ENCODE data around the gene ZNF654. TPM values are rescaled to one million over a fixed set of nuclear protein-coding genes. Genes with fewer than 3 reads are reported as not detected.

The ZNF654 gene
- total RNA-seq, 3 donors from 2014 or later (not counting 1 experiment from before 2014, with no cell fraction given): 11.9 to 16.7 (median 12.2) TPM

- no peak overlapping the region for H3K27ac Mint-ChIP-seq
- H3K4me1 Mint-ChIP-seq: peaks cover 43 to 51% of the 10 kb centered on the region in 2 donors
- ATAC-seq (no peak), DNase-seq (no peak)
- H3K9me3 ChIP-seq (ENCODE audit: control insufficient read depth, insufficient read depth, low read length): no peaks in the 10 kb centered on the region
- no peak for TF ChIP-seq CTCF (IDR thresholded peaks at IDR 0.05)
- H3K4me1 ChIP-seq (ENCODE audit: control insufficient read depth, insufficient read depth, low read length): no peaks in the 10 kb centered on the region
- H3K4me3 ChIP-seq (ENCODE audit: low read length): no peak overlapping the region
- no peaks in the 10 kb centered on the region for H3K27me3 Mint-ChIP-seq (ENCODE audit: low read depth in 2 of 2)
- H3K36me3 ChIP-seq (ENCODE audit: control insufficient read depth, insufficient read depth, low read length): peaks cover 9% of the 10 kb centered on the region
- H3K27ac ChIP-seq (ENCODE audit: low read length): no peak overlapping the region
- intact Hi-C loops (cut with micrococcal nuclease): no loop called here
- H3K9me3 Mint-ChIP-seq: no peaks in the 10 kb centered on the region
- no peaks in the 10 kb centered on the region for H3K27me3 ChIP-seq (ENCODE audit: control insufficient read depth, insufficient read depth, low read length)
- H3K4me3 Mint-ChIP-seq: no peak overlapping the region
- peaks cover 12% of the 10 kb centered on the region for H3K36me3 Mint-ChIP-seq
- WGBS (ENCODE audit: insufficient coverage): 85% methylated on average over 1 of the region's 1 CpG
Measured at GRCh38 chr3:88093266-88093665, 34.2 kb downstream of the ZNF654 start.

- Histone ChIP-seq H3K4me3 (ENCODE audit: low read length) (no peak overlapping the region), H3K27me3 (ENCODE audit: control insufficient read depth, insufficient read depth, low read length) (no peaks in the 10 kb centered on the region), H3K4me1 (ENCODE audit: control insufficient read depth, insufficient read depth, low read length) (no peaks in the 10 kb centered on the region), H3K36me3 (ENCODE audit: control insufficient read depth, insufficient read depth, low read length) (no peaks in the 10 kb centered on the region), H3K27ac (ENCODE audit: low read length) (no peak overlapping the region), H3K9me3 (ENCODE audit: control insufficient read depth, insufficient read depth, low read length) (no peaks in the 10 kb centered on the region)
- no peak for TF ChIP-seq CTCF (IDR thresholded peaks at IDR 0.05)
- intact Hi-C loops (cut with micrococcal nuclease): no loop called here
- Mint-ChIP-seq H3K27ac (no peak overlapping the region), H3K4me3 (no peak overlapping the region), H3K27me3 (ENCODE audit: low read depth in 2 of 2) (no peaks in the 10 kb centered on the region), H3K4me1 (peaks cover 29 to 46% of the 10 kb centered on the region in 2 donors), H3K9me3 (no peaks in the 10 kb centered on the region), H3K36me3 (peaks cover 18% of the 10 kb centered on the region)
- WGBS (ENCODE audit: insufficient coverage): no CpG with 5 or more reads among the region's 1 CpG
- no peak for DNase-seq
- ATAC-seq: no peak
Measured at GRCh38 chr3:88101142-88101541, 42.1 kb downstream of the ZNF654 start.

- H3K4me1 ChIP-seq (ENCODE audit: control insufficient read depth, insufficient read depth, low read length): no peaks in the 10 kb centered on the region
- Mint-ChIP-seq H3K9me3 (no peaks in the 10 kb centered on the region), H3K27ac (no peak overlapping the region), H3K36me3 (peaks cover 6% of the 10 kb centered on the region), H3K27me3 (ENCODE audit: low read depth in 2 of 2) (no peaks in the 10 kb centered on the region), H3K4me1 (peaks cover 23 to 43% of the 10 kb centered on the region in 2 donors), H3K4me3 (no peak overlapping the region)
- no peaks in the 10 kb centered on the region for H3K36me3 ChIP-seq (ENCODE audit: control insufficient read depth, insufficient read depth, low read length)
- intact Hi-C loops (cut with micrococcal nuclease): no loop called here
- DNase-seq: no peak
- H3K27ac ChIP-seq (ENCODE audit: low read length): no peak overlapping the region
- ATAC-seq: no peak
- TF ChIP-seq CTCF (IDR thresholded peaks at IDR 0.05): no peak
- H3K27me3 ChIP-seq (ENCODE audit: control insufficient read depth, insufficient read depth, low read length): no peaks in the 10 kb centered on the region
- H3K9me3 ChIP-seq (ENCODE audit: control insufficient read depth, insufficient read depth, low read length): no peaks in the 10 kb centered on the region
- H3K4me3 ChIP-seq (ENCODE audit: low read length): no peak overlapping the region
Measured at GRCh38 chr3:88105325-88105724, 46.3 kb downstream of the ZNF654 start.

GRCh38 chr3:88112289-88112688 lies 53.2 kb downstream of the ZNF654 start:
- no peak overlapping the region for H3K4me3 Mint-ChIP-seq
- H3K9me3 ChIP-seq (ENCODE audit: control insufficient read depth, insufficient read depth, low read length): no peaks in the 10 kb centered on the region
- ATAC-seq (no peak), DNase-seq (no peak)
- peaks cover 6% of the 10 kb centered on the region for H3K36me3 ChIP-seq (ENCODE audit: control insufficient read depth, insufficient read depth, low read length)
- H3K4me1 ChIP-seq (ENCODE audit: control insufficient read depth, insufficient read depth, low read length): no peaks in the 10 kb centered on the region
- no peaks in the 10 kb centered on the region for H3K9me3 Mint-ChIP-seq
- TF ChIP-seq CTCF (IDR thresholded peaks at IDR 0.05): no peak
- no peak overlapping the region for H3K27ac ChIP-seq (ENCODE audit: low read length)
- no CpG with 5 or more reads among the region's 1 CpG for WGBS (ENCODE audit: insufficient coverage)
- no peak overlapping the region for H3K27ac Mint-ChIP-seq
- no peak overlapping the region for H3K4me3 ChIP-seq (ENCODE audit: low read length)
- no peaks in the 10 kb centered on the region for H3K27me3 Mint-ChIP-seq (ENCODE audit: low read depth in 2 of 2)
- no peaks in the 10 kb centered on the region for H3K27me3 ChIP-seq (ENCODE audit: control insufficient read depth, insufficient read depth, low read length)
- peaks cover 13 to 17% of the 10 kb centered on the region in 2 donors for H3K4me1 Mint-ChIP-seq
- no peaks in the 10 kb centered on the region for H3K36me3 Mint-ChIP-seq
- intact Hi-C loops (cut with micrococcal nuclease): loop anchor here (5.0 kb wide), 2 partner anchors 110 to 850 kb away; no protein-coding TSS in a partner anchor
